Eye (tissue), 1 donor: Measurements from ENCODE around the gene CADPS2.
"Not testable (repeated sequence)": the region's sequence is repeated elsewhere in the genome, so short reads cannot be mapped to it uniquely, and the experiment has no call there.

Source experiments
- DNase-seq: peaks from one replicate; pipeline ENCODE4 v3.0.0-alpha.2; 2015

Gene CADPS2

GRCh38 chr7:122702872-122703510, 183.3 kb downstream of the CADPS2 start, which contains the start of gene RNF148:
Gene RNF148 (minus strand): TSS chr7:122702922. CDS start chr7:122702750, 172 bp downstream.
- DNase-seq, result no peak

GRCh38 chr7:122699017-122699416, 187.2 kb downstream of the CADPS2 start, which contains the start of gene RNF133:
Gene RNF133 (minus strand): TSS chr7:122699117. CDS start chr7:122698918, 199 bp downstream.
- no peak for DNase-seq

- DNase-seq, result no peak
Measured at GRCh38 chr7:122695816-122696215, 190.4 kb downstream of the CADPS2 start.

DNA sequence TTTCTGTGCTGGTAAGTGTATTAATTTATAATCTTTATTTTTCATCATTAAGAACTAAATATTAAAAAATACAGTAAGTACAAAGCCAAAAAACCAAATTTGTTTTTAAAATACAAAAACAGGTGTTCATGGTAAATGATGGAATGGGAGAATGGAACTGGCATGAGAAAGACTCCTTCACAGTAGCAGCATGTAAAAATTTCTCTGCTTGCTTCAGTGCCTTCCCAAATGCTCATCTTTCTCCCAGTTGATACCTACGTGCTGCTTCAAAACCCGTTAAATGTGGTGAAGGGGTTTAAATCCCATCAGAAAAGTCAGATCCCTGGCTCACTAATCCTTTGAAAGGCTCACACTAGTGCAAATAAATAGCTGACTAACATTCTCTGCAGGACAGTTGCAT, 191.6 kb downstream of the CADPS2 start:
- DNase-seq, result no peak

GRCh38 chr7:122692769-122693309, 193.4 kb downstream of the CADPS2 start:
- no peak for DNase-seq

GRCh38 chr7:122691569-122692235, 194.6 kb downstream of the CADPS2 start:
- DNase-seq, result no peak

GRCh38 chr7:122689346-122690109, 196.7 kb downstream of the CADPS2 start:
- no peak for DNase-seq

DNA sequence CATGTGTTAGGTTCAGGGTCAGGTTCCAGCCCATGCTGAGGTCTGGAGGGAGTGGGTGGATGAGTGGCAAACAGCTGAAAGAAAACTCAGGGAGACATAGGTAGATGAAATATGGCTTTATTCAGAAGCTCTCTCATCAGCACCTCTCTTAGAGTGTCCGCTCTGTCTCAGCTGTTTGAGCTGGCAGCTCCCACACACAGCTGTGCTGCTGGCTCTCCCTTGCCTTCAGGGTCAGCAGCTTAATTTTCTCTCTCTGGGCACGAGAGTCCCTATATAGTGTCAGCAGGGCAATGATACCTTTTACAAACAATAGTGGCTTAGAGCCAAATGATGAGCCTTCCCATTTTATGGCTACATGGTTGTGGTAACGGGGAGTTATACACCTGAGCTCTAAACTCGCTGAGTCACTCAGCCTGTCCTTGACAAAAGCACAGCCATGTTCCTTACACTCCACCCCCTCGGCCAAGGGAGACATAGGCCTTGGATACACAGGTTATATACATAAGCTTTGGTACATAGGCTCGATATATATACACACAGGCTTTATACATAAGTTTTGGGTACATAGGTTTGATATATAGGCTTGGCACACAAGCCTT, 197.8 kb downstream of the CADPS2 start:
- no peak for DNase-seq

GRCh38 chr7:122686360-122686878, 199.8 kb downstream of the CADPS2 start:
- DNase-seq, result no peak

DNA sequence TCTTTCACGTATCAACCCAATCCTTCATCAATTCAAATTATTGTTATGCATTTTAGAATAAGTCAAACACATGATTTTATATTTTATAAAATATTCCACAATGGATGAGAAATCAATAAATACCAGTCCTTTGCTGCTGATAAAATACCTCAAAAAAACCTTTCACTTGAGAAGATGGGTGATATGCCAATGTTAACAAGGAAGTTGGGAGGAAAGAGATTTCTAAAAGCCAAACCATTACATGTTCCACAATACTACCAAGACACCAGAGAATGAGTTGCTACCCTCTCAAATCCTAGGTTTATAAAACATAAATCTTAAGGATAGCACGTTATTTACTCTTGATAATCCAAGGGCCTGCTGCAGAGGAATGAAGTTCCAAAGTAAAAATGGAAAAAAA, 201.8 kb downstream of the CADPS2 start:
- no peak for DNase-seq

DNA sequence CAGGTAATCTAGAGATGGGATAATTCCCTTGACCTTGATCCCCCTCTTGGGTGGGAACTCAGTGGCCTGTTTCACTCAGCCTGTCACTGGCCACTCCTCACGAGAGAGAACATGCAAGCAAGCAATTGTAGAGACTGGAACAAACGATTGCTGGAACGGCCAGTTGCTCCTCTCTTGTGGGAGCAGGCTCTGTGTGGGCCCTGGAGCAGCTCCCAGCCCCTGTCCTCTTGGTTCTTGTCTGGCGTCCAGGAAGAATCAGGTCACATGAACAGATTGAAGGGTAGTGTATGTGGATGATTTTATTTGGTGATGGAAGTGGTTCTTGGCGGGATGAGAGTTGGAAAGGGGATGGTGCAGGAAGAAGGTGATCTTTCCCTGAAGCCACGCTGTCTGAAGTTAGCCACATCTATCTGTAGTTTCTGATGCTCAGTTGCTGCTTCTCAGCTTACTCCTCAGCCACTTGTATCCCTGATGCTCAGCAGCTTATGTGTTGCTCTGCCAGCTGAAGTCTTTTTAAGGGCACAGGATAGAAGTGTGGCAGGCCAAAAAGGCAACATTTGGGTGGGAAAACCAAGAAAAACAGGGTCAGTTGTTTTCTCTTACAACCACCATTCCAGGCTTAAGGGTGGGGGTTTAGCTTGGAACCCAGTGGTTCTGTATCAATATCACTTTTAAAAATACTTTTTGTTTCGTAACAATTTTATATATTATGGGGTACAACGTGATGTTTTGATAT, 203.3 kb downstream of the CADPS2 start:
- no peak for DNase-seq

GRCh38 chr7:122681186-122681585, 205.1 kb downstream of the CADPS2 start:
- DNase-seq, result not testable (repeated sequence)

GRCh38 chr7:122679813-122680212, 206.4 kb downstream of the CADPS2 start:
- DNase-seq, result no peak

DNA sequence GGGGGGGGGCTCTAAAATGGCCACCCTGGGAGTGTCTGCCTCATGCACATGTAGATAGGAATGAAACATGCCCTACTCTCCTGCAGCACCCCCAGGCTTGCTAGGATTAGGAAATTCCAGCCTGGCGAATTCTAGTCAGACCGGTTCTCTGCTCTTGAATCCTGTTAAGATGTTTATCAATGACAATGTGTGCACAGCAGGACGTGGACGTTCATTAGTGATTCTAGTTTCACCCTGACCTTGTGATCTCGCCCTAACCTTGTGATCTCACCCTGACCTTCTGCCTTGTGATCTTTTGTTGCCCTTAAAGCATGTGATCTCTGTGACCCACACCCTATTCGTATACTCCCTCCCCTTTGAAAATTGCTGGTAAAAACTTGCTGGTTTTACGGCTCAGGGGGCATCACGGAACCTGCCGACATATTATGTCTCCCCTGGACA, 207.0 kb downstream of the CADPS2 start:
- DNase-seq, result not testable (repeated sequence)

DNA sequence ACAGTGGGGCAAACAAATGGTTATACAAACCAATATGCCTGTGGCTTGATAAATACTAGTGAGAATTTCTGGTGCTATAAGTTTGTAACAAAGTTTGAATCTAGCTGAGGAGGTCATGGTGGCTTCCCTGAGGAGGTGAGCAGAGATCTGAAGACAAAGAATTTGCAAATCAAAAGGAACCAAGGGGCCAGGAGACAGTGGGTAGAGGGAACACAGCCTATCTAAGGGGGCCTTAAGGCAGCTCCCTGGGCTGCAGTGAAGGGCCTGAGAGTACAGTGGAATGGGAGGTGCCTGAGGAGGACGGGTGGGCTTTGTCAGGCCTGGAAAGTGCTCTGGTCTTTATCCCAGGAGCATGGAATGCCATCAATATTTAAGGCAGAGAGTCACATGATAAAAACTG, 209.1 kb downstream of the CADPS2 start:
- no peak for DNase-seq

DNA sequence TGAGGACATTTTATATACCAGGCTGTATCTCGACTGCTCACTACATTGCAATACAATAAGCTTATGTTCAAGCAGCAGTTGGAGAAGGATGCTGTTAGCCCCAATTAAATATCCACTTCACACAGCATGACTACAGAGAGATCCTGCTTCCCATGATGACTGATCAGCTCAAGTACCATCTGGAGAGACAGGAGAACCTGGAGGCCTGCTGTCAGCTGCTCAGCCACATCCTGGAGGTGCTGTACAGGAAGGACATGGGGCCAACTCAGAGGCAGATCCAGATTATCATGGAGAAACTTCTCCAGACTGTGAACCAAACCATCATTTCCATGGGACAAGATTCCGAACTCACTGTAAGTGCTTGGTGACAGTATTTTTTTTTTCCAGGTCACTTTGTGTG, 209.8 kb downstream of the CADPS2 start:
- DNase-seq, result peak; percentile 35

DNA sequence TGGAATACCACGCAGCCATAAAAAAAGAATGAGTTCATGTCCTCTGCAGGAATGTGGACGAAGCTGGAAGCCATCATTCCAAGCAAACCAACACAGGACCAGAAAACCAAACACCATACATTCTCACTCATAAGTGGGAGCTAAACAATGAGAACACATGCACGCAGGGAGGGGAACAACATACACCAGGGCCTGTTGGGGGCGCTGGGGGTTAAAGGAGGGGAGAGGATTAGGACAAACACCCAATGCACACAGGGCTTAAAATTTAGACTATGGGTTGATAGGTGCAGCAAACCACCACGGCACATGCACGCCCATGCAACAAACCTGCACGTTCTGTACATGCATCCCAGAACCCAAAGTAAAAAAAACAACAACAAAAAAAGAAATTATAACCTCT, 210.6 kb downstream of the CADPS2 start:
- no peak for DNase-seq

DNA sequence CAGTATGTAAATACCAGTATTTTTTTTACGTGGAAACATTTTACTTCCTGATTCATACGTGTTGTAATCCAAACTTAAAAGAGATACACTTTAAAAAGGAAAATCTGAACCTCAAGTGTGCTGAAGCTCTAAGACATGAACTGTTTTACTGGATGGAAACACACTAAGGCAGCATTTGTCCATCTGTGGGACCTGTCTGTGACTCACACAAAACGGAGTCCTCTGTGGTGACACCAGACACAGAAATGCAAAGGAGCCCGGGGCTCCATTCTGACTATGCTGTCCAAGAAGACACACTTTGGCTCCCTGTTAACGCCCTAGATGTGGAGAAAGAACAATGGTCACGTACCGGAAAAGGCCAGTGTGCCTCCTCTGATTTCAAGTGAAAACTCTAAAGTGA, 211.2 kb downstream of the CADPS2 start:
- no peak for DNase-seq

- peak; percentile 77 for DNase-seq
Measured at GRCh38 chr7:122674502-122674901, 211.8 kb downstream of the CADPS2 start.

DNA sequence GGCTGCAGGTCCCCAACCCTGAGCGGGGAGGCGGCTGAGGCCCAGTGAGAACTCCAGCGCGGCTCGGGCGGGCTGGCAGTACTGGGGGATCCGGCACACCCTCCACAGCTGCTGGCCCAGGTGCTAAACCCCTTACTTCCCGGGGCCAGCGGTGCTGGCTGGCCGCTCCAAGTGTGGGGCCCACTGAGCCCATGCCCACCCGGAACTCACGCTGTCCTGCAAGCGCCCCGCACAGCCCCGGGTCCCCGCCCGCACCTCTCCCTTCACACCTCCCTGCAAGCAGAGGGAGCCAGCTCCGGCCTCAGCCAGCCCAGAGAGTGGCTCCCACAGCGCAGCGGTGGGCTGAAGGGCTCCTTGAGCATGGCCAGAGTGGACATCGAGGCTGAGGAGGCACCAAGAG, 212.3 kb downstream of the CADPS2 start:
- DNase-seq, result no peak

- DNase-seq, result no peak
Measured at GRCh38 chr7:122672536-122672935, 213.7 kb downstream of the CADPS2 start.

GRCh38 chr7:122663733-122664132, 222.5 kb downstream of the CADPS2 start:
- no peak for DNase-seq
